AG09319 (cell line): ENCODE results near the gene SYT14.

Experiments
- DNase-seq: peaks from one replicate; pipeline ENCODE4 v3.0.0-alpha.2; 2010; ENCODE audit warnings: low read depth; ENCODE audit errors: extremely low read depth
- TF ChIP-seq, protein P1 (sequence below): IDR thresholded peaks from 2 replicates; pipeline ENCODE4 v1.5.1; 2011; ENCODE audit warnings: low read depth, mild to moderate bottlenecking, inconsistent platforms, low read length, moderate library complexity

SYT14 gene

DNA sequence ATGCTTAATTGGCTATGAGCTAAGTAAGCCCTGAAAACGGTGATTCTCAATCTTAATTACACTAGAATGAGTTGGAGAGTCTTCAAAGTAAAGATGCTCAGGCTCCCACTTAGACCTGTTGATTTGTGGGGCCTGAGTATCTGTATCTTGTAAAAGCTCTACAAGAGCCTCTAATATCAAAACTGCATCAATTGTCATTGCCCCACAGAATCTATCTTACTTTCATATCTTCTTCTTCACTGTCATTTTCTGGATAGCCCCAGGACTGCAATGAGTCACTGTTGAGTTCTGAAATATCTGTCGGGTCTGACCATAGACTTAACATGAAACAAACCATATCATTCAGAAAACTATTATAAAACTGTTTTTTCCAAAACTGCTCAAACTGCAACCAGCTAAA is 191.7 kb downstream of the SYT14 start:
- TF ChIP-seq, protein P1, sequence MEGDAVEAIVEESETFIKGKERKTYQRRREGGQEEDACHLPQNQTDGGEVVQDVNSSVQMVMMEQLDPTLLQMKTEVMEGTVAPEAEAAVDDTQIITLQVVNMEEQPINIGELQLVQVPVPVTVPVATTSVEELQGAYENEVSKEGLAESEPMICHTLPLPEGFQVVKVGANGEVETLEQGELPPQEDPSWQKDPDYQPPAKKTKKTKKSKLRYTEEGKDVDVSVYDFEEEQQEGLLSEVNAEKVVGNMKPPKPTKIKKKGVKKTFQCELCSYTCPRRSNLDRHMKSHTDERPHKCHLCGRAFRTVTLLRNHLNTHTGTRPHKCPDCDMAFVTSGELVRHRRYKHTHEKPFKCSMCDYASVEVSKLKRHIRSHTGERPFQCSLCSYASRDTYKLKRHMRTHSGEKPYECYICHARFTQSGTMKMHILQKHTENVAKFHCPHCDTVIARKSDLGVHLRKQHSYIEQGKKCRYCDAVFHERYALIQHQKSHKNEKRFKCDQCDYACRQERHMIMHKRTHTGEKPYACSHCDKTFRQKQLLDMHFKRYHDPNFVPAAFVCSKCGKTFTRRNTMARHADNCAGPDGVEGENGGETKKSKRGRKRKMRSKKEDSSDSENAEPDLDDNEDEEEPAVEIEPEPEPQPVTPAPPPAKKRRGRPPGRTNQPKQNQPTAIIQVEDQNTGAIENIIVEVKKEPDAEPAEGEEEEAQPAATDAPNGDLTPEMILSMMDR, result no peak
- DNase-seq, result no peak

GRCh38 chr1:210132582-210132981 is 194.6 kb downstream of the SYT14 start:
- TF ChIP-seq, protein P1, result no peak
- DNase-seq, result no peak

DNA sequence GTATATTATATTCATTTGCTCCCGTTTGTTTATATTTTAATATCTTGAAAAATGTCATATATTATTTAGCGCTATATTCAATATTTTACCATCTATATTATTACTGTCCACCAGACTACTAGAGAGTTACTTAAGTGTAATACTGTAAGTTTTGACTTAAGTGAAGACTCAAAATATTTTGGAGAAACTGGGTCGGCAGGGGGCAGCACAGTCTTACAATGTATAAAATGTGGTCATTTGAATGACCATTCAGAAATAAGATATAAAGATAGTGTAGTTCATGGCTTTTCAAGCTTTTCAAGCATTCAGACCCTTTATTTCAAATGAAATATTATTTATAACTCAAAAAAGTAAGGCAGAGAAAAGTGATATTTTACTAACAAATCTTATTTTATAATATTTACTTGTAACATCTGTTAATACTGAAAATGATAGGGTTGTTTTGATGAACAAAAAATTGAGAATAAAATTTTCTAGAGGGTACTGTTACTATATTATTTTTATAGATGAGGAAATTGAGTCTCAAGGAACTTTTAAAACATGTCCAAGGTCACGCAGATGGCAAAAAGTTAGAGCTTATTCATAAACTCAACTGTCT is 205.5 kb downstream of the SYT14 start:
- TF ChIP-seq, protein P1, result peak; percentile 50
- peak; percentile 51 for DNase-seq

DNA sequence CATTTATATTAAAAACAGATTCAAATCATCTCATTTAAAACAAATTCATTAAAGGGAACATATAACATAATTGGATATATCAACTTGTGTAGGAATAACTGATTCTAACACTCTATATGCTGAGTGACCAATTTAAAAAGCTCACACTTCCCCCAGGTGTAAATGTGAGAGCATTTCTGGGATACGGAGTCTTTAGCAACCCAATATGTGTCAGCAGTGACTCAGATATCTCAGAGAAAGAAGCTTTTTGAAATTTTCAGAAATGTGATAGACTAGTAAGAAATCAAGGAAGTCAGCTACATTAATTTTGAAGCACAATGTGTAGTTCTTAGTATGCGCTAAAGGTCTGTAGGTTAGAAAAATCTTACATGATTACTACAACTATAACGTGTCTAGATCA is 206.7 kb downstream of the SYT14 start:
- TF ChIP-seq, protein P1, result no peak
- DNase-seq, result no peak

- DNase-seq, result no peak
- TF ChIP-seq, protein P1, result no peak
These were observed 213.1 kb downstream of the SYT14 start for GRCh38 chr1:210151052-210151672.

GRCh38 chr1:210159211-210159610 is 221.2 kb downstream of the SYT14 start:
- TF ChIP-seq, protein P1, result no peak
- DNase-seq, result no peak

DNA sequence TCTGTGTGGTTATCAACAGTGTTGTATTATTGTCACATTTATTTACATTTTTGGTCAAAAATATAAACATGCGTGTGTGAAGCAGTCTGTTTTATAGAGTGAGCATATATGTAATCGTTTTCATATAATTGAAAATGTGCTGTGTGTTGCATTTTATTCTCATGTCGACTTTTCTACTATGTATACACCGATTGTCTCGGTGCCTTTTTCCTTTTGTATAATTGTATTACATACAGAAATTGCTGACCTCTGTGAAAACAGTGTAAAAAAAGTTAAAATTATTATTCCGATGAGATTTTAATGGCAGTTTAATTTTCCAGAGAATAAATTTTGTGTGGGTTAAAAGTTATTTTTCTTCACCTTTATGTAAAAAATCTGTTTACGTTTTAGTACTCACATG is 232.2 kb downstream of the SYT14 start:
- no peak for DNase-seq
- TF ChIP-seq, protein P1, result no peak
